Lower leg skin (tissue), 3 donors: ENCODE results near the gene WASF3.

Experiments used
- POLR2A ChIP-seq, 2 donors: fragments of 450-650 bp; IDR thresholded peaks; one replicate each; pipeline ENCODE4 v1.6.1; 2016 to 2017; ENCODE audit warnings: antibody characterized with exemption in 2 of 2, mild to moderate bottlenecking in 1 of 2, moderate library complexity in 1 of 2
- TF ChIP-seq, protein P1 (sequence below), 3 donors: fragments of 450-650 bp; IDR thresholded peaks; one replicate each; pipeline ENCODE4 v1.5.1; 2016; ENCODE audit warnings: antibody characterized with exemption in 3 of 3, mild to moderate bottlenecking in 3 of 3, moderate library complexity in 2 of 3

DNA sequence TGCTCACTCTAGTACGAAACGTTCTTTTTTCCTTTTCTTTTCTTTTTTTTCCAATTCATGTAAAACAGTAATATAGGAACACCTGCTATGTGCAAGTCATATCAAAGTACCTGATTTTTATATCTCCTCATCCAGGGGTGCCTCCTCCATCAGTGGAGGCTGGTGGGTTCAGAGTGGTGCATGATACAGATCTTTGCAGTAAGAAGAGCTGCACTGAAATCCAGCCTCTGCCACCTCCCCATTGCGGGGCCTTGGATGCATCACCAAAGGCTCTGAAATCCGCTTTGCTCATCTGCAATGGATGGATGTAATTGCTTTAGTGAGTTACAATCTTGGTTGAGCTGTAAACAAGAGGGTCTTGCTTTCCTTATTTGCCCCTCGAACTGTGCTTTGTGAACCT lies 164.8 kb downstream of the WASF3 start:
- TF ChIP-seq, protein P1, sequence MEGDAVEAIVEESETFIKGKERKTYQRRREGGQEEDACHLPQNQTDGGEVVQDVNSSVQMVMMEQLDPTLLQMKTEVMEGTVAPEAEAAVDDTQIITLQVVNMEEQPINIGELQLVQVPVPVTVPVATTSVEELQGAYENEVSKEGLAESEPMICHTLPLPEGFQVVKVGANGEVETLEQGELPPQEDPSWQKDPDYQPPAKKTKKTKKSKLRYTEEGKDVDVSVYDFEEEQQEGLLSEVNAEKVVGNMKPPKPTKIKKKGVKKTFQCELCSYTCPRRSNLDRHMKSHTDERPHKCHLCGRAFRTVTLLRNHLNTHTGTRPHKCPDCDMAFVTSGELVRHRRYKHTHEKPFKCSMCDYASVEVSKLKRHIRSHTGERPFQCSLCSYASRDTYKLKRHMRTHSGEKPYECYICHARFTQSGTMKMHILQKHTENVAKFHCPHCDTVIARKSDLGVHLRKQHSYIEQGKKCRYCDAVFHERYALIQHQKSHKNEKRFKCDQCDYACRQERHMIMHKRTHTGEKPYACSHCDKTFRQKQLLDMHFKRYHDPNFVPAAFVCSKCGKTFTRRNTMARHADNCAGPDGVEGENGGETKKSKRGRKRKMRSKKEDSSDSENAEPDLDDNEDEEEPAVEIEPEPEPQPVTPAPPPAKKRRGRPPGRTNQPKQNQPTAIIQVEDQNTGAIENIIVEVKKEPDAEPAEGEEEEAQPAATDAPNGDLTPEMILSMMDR (IDR thresholded peaks at IDR 0.05), result no peak
- TF ChIP-seq POLR2A (IDR thresholded peaks at IDR 0.05), result no peak
